ENCODE measurements around the gene PRXL2B.
"Not testable (repeated sequence)": the region's sequence is repeated elsewhere in the genome, so short reads cannot be mapped to it uniquely, and the experiment has no call there.

The PRXL2B gene

GRCh38 chr1:2586154-2587070, at the start of gene PRXL2B:
PRXL2B (plus strand) TSS chr1:2586777; CDS start chr1:2586886, 109 bp downstream.
- DNase-seq (ENCODE audit: low spot score): peak; percentile 100

DNA sequence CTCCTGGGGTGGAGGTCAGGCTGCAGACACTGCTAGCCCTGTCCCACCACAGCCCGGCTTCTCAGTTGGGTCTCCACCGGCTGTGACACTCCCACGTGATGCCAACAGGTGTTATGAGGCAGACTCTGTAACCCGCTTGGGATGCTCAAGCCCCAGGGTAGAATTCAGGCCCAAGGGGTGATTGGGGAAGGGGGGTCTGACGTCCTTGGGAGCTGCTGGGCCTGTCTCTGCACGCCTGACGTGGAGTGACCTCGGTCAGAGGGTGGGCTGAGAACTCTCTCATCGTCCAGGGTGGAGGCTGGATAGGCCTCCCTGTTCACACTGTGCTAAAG, 48.8 kb upstream of the PRXL2B start:
- DNase-seq (ENCODE audit: low spot score): no peak

DNA sequence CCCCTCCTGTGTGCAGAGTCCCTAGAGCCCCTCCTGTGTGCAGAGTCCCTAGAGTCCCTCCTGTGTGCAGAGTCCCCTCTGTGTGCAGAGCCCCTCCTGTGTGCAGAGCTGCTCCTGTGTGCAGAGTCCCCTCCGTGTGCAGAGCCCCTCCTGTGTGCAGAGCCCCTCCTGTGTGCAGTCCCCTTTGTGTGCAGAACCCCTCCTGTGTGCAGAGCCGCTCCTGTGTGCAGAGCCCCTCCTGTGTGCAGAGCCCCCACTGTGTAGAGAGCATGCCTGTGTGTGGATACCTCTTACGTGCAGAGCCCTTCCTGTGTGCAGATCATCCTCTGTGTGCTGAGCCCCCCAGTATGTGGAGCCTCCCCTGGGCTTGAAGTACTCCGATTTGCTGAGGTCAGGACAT, 48.2 kb upstream of the PRXL2B start:
- DNase-seq (ENCODE audit: low spot score): no peak

- no peak for DNase-seq (ENCODE audit: low spot score)
These were observed 47.7 kb upstream of the PRXL2B start for GRCh38 chr1:2538872-2539271.

- no peak for DNase-seq (ENCODE audit: low spot score)
These were observed 47.2 kb upstream of the PRXL2B start for GRCh38 chr1:2539312-2539907.

- DNase-seq (ENCODE audit: low spot score): no peak
These were observed 45.6 kb upstream of the PRXL2B start for GRCh38 chr1:2540816-2541492.

DNA sequence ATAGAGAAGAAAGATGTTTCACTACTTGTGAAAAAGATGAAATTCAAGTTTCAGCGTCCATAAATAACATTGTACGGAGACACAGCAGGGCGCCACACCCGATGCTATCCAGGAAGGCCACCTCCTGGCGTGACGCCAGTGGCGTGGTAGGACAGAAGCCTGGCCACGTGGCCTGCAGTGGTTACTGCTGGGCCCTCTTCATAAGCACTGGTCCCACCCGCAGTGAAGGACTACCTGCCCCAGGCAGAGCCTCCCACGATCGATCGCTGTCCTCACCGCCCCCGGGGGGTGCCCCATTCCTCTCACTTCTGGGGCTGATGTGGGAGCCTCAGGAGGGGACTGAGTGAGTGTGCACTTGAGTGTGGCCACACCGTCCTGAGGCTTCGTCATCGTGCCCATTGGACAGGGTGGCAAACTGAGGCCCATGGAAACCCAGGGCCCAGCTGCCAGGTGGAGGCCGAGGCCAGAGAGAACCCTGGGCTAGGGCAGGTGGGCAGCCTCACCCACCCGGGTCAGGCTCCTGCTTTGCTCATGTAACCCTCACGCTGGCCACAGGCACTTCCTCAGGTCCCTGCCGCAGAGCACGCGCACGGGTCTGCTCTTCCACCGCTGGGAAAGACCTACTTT, 44.8 kb upstream of the PRXL2B start:
- no peak for DNase-seq (ENCODE audit: low spot score)

- DNase-seq (ENCODE audit: low spot score): no peak
These were observed 44.2 kb upstream of the PRXL2B start for GRCh38 chr1:2542246-2542915.

DNA sequence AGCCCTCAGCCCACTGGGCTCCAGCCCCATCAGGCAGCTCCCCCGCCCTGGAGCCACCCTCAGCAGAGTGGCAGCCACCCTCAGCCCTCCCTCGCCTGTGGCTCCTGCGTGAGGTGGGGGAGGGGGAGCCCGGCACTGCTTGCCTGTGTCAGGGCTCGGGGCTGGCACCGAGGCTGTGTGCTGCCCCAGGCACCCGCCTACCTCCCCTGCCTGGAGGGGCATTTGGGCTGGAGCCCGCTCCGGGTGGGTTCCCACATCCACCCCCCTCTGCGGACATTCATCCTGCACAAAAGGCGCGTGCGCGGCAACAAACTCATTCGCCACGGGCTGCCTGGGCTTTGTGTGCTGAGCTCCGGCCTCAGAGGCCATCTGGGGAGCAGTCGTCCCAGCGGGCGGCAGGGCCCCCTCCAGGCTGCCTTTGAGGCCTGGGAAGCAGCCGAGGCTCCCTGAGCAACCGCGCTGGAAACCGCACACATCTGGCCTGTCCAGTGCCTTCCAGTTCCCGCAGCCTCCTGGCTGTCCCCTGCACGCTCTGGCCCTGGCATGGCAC, 43.0 kb upstream of the PRXL2B start:
- DNase-seq (ENCODE audit: low spot score): peak; percentile 46

DNA sequence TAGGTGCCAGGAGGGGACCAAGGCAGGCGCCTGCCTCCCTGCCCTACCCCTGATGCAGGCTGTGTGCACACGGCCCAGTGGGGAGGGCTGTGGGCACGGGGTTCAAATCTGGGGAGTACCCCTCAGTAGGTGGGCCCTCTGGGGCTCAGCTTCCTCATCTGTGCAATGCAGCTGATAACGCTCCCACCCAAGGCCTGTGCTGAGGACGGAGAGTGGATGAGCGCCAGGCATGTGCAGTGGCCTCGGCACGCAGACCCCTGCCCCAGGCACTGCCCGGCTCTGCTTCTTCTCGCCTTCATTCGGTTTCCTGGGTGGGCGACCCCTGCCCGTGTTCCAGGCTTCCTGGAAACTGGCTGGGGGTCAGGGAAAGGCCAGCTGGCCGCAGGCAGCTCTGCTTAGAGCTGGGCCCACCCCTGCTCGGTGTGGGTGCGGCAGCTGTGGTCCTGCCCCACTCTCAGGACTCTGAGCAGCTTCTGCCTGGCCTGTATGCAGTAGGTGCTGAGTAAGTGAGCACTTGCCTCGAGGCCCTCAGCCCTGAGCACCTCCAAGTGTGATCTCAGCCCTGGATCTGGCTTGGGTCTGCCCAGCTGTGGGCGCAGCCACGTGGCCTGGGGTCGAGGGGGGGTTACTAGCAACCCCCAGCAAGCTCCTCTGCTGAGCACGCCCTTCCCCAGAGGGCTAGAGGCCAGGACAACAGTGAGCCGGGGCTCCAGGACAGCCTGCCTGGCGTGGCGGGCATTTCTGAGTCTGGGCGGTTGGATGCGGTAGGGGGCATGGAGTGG, 42.3 kb upstream of the PRXL2B start:
- DNase-seq (ENCODE audit: low spot score): no peak

DNA sequence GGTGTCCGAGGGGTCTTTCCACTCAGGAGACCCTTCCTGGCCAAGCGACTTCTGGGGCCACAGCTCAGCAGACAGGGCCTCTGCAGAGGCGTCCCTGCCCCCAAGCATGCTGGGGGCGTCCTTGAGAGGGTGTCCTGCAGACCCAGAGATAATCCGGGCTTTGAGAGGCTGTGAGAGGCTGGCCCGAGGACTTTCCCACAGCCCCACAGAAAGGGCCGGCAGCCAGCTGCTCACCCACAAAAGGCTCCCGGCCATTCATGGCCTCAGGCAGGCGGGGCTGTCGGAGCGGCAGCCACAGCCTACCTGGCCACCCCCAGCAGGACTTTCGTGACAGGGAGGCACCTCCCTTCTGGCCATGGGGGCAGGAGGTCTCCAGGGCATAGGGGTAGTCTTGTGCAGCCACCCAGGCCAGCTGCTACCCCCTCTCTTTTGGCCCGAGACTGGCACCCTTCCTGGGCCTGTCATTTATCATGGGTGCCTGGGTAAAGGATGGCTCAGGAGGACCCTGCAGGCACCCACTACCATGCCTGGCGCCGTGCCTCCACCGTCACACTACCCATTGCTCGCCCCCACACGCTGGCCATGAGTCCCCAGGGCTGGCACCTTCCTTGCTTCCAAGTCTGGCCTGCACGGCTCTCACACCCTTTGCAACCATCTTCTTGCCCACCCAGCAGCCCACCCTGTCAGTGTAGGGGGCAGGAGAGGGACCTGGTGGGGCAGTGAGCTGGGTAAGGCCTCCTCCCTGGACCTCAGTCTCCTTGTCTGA, 41.5 kb upstream of the PRXL2B start:
- no peak for DNase-seq (ENCODE audit: low spot score)

- peak; percentile 90 for DNase-seq (ENCODE audit: low spot score)
These were observed 40.6 kb upstream of the PRXL2B start for GRCh38 chr1:2545754-2546514.

- DNase-seq (ENCODE audit: low spot score): peak; percentile 85
These were observed 39.9 kb upstream of the PRXL2B start for GRCh38 chr1:2546515-2547209.

DNA sequence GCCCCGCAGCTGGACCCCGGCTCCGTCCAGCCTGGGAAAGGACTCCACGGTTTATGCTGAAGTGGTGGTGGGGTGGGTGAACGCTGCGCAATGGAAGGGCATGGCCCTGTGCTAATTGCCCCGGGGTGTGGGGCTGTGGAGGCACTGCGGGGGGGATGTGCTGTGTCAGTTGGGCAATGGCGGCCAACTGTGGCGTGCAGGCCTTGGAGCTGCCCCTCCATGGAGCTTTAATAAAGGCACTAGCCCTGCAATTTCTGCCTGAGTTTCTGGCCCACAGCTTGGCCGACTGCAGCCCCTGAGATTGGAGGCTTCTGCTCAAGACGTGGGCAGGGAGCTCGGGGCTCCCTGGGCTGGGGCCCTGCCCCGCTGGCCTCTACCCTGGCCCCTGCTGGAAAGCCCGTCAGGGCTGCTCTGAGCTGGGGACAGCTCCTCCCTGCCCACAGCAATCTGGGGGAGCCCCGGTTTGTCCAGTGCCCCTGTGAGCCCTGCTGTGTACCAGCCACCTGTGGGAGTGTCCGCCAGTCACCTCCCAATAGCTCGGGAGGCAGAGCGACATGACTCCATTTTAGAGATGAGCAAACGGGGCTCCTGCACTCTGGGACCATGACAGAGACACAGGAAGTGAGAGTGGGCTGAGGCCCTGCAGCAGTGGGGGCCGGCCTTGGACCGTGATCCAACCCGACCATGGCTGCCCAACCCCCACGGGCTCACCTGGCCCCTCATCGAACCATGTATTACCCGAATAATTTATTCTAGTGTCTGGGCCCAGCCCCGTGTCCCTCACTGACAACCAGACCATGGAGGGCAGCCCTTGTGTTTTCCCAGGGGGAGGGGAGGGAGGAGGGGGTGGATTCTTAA, 39.1 kb upstream of the PRXL2B start:
- no peak for DNase-seq (ENCODE audit: low spot score)

DNA sequence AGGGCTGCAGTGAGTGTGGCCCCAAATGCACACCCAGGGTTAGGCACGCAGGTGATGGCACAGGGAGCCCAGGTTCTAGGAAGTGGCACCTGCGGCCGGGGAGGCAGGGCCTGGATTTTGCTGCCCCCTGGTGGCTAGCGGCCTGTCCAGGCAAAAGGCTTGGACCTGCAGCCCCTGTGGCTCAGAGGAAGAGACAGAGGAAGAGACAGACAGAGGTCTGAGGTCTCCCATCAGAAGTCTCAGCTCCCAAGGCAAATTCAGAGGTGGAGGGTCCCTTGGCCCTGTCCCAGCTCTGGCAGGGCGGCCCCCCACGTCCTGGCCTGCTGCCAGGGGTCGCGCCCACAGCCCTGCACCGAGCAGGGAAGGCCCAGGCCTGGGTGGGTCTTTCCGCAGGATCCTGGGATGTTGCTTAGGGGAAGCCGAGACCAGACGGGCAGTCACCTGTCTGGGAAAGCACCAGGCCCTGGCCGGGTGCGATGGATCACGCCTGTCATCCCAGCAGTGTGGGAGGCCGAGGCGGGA, 38.4 kb upstream of the PRXL2B start:
- DNase-seq (ENCODE audit: low spot score): peak; percentile 87

DNA sequence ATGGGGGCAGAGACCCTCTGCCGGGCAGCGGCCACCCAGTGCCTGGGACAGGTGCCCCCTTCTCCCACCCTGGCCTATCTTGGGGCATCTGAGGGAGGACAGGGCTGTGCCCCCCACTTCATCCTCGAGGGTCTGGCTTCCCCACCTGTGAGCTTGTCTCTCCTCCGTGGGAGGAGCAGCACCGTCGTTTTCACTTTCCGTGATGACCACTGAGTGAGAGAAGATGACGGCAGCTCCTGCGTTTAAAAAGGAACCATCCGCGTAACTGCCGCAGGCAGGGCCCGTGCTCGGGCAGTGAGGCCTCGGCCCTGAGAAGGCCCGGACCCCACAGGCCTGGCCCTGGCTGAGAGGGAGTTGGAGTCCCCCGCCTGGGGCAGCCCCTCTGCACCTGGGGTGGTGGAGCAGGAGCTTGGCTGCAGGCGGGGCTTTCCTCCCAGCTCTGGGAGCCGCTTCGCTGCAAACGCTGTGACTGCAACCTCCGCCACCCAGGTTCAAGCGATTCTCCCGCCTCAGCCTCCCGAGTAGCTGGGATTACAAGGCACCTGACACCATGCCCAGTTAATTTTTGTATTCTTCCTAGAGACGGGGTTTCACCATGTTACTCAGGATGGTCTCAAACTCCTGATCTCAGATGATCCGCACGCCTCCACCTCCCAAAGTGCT, 37.1 kb upstream of the PRXL2B start:
- not testable (repeated sequence) for DNase-seq (ENCODE audit: low spot score)

DNA sequence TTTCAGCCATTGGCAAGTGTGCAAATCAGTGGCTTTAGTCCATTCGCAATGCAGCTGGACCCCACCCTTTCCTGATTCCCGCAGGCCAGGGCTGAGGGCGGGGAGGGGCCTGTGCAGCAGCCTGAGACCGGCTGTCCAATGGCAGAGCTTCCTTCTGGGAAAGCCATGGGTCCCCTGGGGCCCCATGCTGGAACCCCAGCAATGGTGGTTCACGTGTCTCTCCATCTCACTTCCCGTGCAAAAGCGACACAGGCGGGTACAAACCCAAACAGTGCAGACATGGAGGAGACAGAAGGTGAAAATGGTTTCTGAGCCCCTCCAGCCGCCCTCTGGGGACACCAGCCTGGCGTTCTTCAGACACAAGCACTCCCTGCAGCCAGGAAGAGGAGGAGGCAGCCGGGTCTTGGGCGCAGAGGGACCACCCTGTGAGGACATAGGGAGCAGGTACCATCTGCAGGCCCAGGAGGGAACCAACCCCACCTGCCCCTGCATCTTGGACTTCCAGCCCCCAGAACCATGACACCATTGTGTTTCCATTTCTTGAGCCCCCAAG, 36.2 kb upstream of the PRXL2B start:
- DNase-seq (ENCODE audit: low spot score): not testable (repeated sequence)

Data from AG20443 (cell line).